B cell (primary cell): Measurements from ENCODE around the gene EXD2. TPM values are rescaled to one million over a fixed set of nuclear protein-coding genes. Genes with fewer than 3 reads are reported as not detected.

ENCODE experiments used
- ATAC-seq: fragments of 200-7000 bp; cut with Tn5 transposase; one replicate; pipeline ENCODE4 v1.10.0; 2021; ENCODE audit warnings: low read depth, mild to moderate bottlenecking, moderate number of reproducible peaks, moderate library complexity
- CTCF ChIA-PET: fragments of 350-600 bp; sonication (Branson Sonifier 250); formaldehyde crosslinking; loops from one replicate; lab custom pipeline; 2021; ENCODE audit warnings: antibody characterized with exemption, inconsistent platforms; lab: Charles Lee
- POLR2A ChIA-PET: fragments of 350-600 bp; sonication (Branson Sonifier 250); formaldehyde crosslinking; loops from one replicate; lab custom pipeline; 2021; ENCODE audit warnings: antibody characterized with exemption; lab: Charles Lee
- DNase-seq: peaks from one replicate; pipeline ENCODE4 v3.0.0; 2013
- H2AFZ ChIP-seq: 2 replicates; pipeline ENCODE4 v1.6.1; 2012; ENCODE audit warnings: mild to moderate bottlenecking, low read depth, low read length; ENCODE audit not compliant: insufficient read depth, poor library complexity, severe bottlenecking
- H3K27ac ChIP-seq, 2 donors: 1 replicate in 1 of 2; 2 replicates in 1 of 2; pipeline ENCODE4 v1.5.1; 2012 to 2013; ENCODE audit warnings: low read length in 2 of 2, mild to moderate bottlenecking in 2 of 2, moderate library complexity in 1 of 2
- H3K27me3 ChIP-seq, 4 experiments: fragments of 200-600 bp in 1 of 4; sonication (generic) in 1 of 4; replicated peaks in 1 of 4; 1 replicate in 2 of 4; 2 replicates in 2 of 4; pipeline versions ENCODE4 v1.6.1 to v1.7.0; 2013 to 2016; ENCODE audit warnings: low read length in 3 of 4, mild to moderate bottlenecking in 2 of 4, mixed read lengths in 1 of 4, moderate library complexity in 1 of 4; ENCODE audit not compliant: insufficient read depth in 4 of 4, control insufficient read depth in 3 of 4; ENCODE audit errors: control extremely low read depth in 1 of 4
- H3K36me3 ChIP-seq, 2 experiments: replicated peaks in 1 of 2; 1 replicate in 1 of 2; 2 replicates in 1 of 2; pipeline versions ENCODE4 v1.6.1 to v1.7.1; 2013; ENCODE audit warnings: low read length in 1 of 2; ENCODE audit not compliant: insufficient read depth in 2 of 2, control insufficient read depth in 1 of 2; ENCODE audit errors: control extremely low read depth in 1 of 2, extremely low read depth in 1 of 2
- H3K4me1 ChIP-seq, 2 donors: fragments of 200-600 bp in 1 of 2; sonication (generic) in 1 of 2; 1 replicate in 1 of 2; 2 replicates in 1 of 2; pipeline versions ENCODE4 v1.5.1 to v1.6.1; 2013 to 2017; ENCODE audit warnings: low read length in 2 of 2; ENCODE audit not compliant: control insufficient read depth in 2 of 2, insufficient read depth in 2 of 2
- H3K4me2 ChIP-seq: replicated peaks from 2 replicates; pipeline ENCODE3; 2012; ENCODE audit warnings: mild to moderate bottlenecking, low read depth, low read length; ENCODE audit not compliant: poor library complexity, severe bottlenecking
- H3K4me3 ChIP-seq, 5 experiments: fragments of 200-600 bp in 1 of 5; sonication (generic) in 1 of 5; 1 replicate in 3 of 5; 2 replicates in 2 of 5; pipeline versions ENCODE4 v1.5.1 to v1.7.0; 2011 to 2016; ENCODE audit warnings: low read length in 4 of 5, mild to moderate bottlenecking in 4 of 5, low read depth in 2 of 5, control low read depth in 1 of 5, moderate library complexity in 1 of 5; ENCODE audit not compliant: insufficient read depth in 1 of 5; ENCODE audit errors: control extremely low read depth in 1 of 5, extremely low read depth in 1 of 5
- H3K79me2 ChIP-seq: fragments of 200-600 bp; sonication (generic); one replicate; pipeline ENCODE4 v1.6.0; 2016; ENCODE audit warnings: low read length; ENCODE audit not compliant: control insufficient read depth, insufficient read depth
- H3K9ac ChIP-seq: fragments of 200-600 bp; sonication (generic); 2 replicates; pipeline ENCODE4 v1.6.1; 2017; ENCODE audit warnings: mild to moderate bottlenecking, low read length, moderate library complexity
- H3K9me3 ChIP-seq, 3 donors: one replicate each; pipeline versions ENCODE4 v1.6.1 to v1.7.1; 2013; ENCODE audit warnings: low read length in 2 of 3; ENCODE audit not compliant: control insufficient read depth in 2 of 3, insufficient read depth in 1 of 3; ENCODE audit errors: control extremely low read depth in 1 of 3
- H4K20me1 ChIP-seq: 2 replicates; pipeline ENCODE4 v1.6.0; 2012; ENCODE audit warnings: mild to moderate bottlenecking, low read length; ENCODE audit not compliant: insufficient read depth, control insufficient read depth, poor library complexity, severe bottlenecking
- H3K27ac Mint-ChIP-seq: one replicate; pipeline ENCODE4 v1.8.0; 2021; ENCODE audit warnings: mixed read lengths
- H3K27me3 Mint-ChIP-seq: one replicate; pipeline ENCODE4 v1.8.0; 2021; ENCODE audit warnings: mixed read lengths
- H3K4me1 Mint-ChIP-seq: one replicate; pipeline ENCODE4 v1.8.0; 2021; ENCODE audit warnings: mixed read lengths
- H3K4me3 Mint-ChIP-seq: one replicate; pipeline ENCODE4 v1.8.0; 2021; ENCODE audit warnings: mixed read lengths
- H3K9me3 Mint-ChIP-seq: one replicate; pipeline ENCODE4 v1.8.0; 2022; ENCODE audit warnings: mixed read lengths; ENCODE audit not compliant: insufficient read depth
- CTCF ChIP-seq: fragments of 200-600 bp; IDR thresholded peaks from one replicate; pipeline ENCODE4 v1.8.0; 2022; ENCODE audit warnings: antibody characterized with exemption, mild to moderate bottlenecking
- EZH2 ChIP-seq: IDR thresholded peaks from 2 replicates; pipeline ENCODE4 v1.6.1; 2012; ENCODE audit warnings: borderline replicate concordance, low read depth, mild to moderate bottlenecking, moderate library complexity, low read length; ENCODE audit not compliant: insufficient read depth, poor library complexity, severe bottlenecking
- WGBS: methylation state at CpG from one replicate; pipeline ENCODE4 v1.1.5; 2013; ENCODE audit warnings: missing lambda C conversion rate; ENCODE audit not compliant: insufficient coverage; 5-methylcytosine and 5-hydroxymethylcytosine counted together
- intact Hi-C: fragments of 100-400 bp; cut with micrococcal nuclease; formaldehyde crosslinking; loops from one replicate; pipeline ENCODE4 v1.10.0; 2022
- polyA plus RNA-seq: library from polyadenylated mRNA; depleted of rRNA; stranded (reverse); fragments of >200 nt; gene quantifications from 2 replicates; pipeline ENCODE4 v1.2.3, GENCODE V29; 2012
- total RNA-seq, 2 donors: library from RNA; stranded (reverse); fragments of 120-200 nt in 1 of 2; gene quantifications; 1 replicate in 1 of 2; 2 replicates in 1 of 2; pipeline versions ENCODE4 v1.2.3 to v1.2.4, GENCODE V29; 2013 to 2022

Gene EXD2
- total and polyA plus RNA-seq, 2 donors (not counting 1 experiment from before 2014, with no cell fraction given), result 3.6 to 10.0 TPM

- no peak overlapping the region for H3K4me3 Mint-ChIP-seq
Measured at GRCh38 chr14:69224946-69225345, 33.6 kb downstream of the EXD2 start.

GRCh38 chr14:69226178-69226577, 34.9 kb downstream of the EXD2 start:
- Histone ChIP-seq H3K79me2 (no peaks in the 10 kb centered on the region), H3K4me1 (no peaks in the 10 kb centered on the region), H2AFZ (no peak overlapping the region), H3K27ac (no peak overlapping the region), H3K9ac (no peak overlapping the region), H3K9me3 (no peaks in the 10 kb centered on the region), H4K20me1 (no peaks in the 10 kb centered on the region), H3K36me3 (peaks cover 0 to 2% of the 10 kb centered on the region in 2 experiments), H3K4me3 (no peak overlapping the region), H3K27me3 (no peaks in the 10 kb centered on the region), H3K4me2 (no peak overlapping the region)
- Mint-ChIP-seq H3K27me3 (no peaks in the 10 kb centered on the region), H3K9me3 (no peaks in the 10 kb centered on the region), H3K4me3 (no peak overlapping the region), H3K4me1 (no peaks in the 10 kb centered on the region), H3K27ac (no peak overlapping the region)
- DNase-seq (no peak), ATAC-seq (no peak)
- ChIA-PET POLR2A (interaction anchor here (0.7 kb wide), 1 partner anchor 229 kb away, joined by 3 read pairs; no protein-coding TSS in a partner anchor), CTCF (no interaction called here)
- TF ChIP-seq EZH2 (no peak), CTCF (no peak)
- 79% methylated on average over 6 of the region's 9 CpGs for WGBS
- intact Hi-C loops, result no loop called here

More at GRCh38 chr14:69224946-69225345, 33.6 kb downstream of the EXD2 start:
- WGBS, result 95% methylated on average over 4 of the region's 4 CpGs
- POLR2A ChIA-PET, result no interaction called here
- H3K36me3 ChIP-seq, result no peaks in the 10 kb centered on the region
- H3K79me2 ChIP-seq, result no peaks in the 10 kb centered on the region
- Mint-ChIP-seq H3K9me3 (no peaks in the 10 kb centered on the region), H3K27ac (no peak overlapping the region), H3K4me1 (no peaks in the 10 kb centered on the region), H3K27me3 (no peaks in the 10 kb centered on the region)
- H3K4me1 ChIP-seq, result no peaks in the 10 kb centered on the region
- H4K20me1 ChIP-seq, result no peaks in the 10 kb centered on the region
- H3K27ac ChIP-seq, result no peak overlapping the region
- H3K4me2 ChIP-seq, result no peak overlapping the region
- H3K4me3 ChIP-seq, result no peak overlapping the region
- H2AFZ ChIP-seq, result no peak overlapping the region
- H3K27me3 ChIP-seq, result no peaks in the 10 kb centered on the region
- CTCF ChIA-PET, result no interaction called here
- TF ChIP-seq CTCF (no peak), EZH2 (no peak)
- no peak overlapping the region for H3K9ac ChIP-seq
- no peaks in the 10 kb centered on the region for H3K9me3 ChIP-seq
- ATAC-seq, result no peak
- no peak for DNase-seq
- intact Hi-C loops, result no loop called here
